ENCODE results near the gene IFT25.

DNA sequence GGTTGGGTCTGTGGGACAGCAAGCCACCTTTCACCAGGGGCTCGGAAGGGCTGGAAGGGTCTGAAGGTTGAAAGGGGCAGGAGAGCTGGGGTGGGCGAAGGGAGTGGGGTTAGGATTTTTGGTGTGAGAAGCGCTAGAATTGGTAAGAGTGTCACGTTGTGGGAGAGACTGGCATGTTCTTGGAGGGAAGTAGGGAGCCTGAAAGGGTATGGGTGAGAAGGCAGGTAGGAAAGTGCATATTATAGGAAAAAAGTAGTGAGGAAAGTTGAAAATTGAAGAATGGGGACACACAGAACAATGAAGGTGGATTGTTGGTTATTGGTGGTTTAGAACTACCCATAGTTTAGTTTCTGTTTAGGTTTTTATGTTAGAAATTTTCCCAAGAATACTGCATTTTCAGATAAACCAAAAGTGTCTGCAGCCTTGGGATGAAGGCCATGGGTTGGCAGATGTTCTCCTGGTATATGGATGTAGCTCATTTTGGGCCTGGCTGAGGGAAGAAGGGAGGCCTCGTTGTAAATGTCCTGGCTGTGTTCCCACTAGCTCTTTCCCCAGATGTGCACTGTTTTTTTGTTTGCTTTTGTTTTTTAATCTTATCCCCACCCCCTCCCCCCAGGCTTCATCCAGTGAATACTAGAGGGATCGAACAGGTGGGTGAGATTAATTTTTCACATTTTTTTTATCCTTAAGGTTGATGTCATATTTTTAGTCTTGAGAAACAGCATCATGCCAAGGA, 1.8 kb upstream of the IFT25 start:
- no peak for TF ChIP-seq POLR2A (IDR thresholded peaks at IDR 0.05; ENCODE audit: low read depth, low read length)
- TF ChIP-seq POLR2AphosphoS5 (IDR thresholded peaks at IDR 0.05; ENCODE audit: low read depth, low read length): no peak
- TF ChIP-seq TAF1 (IDR thresholded peaks at IDR 0.05; ENCODE audit: borderline replicate concordance, low read depth, low read length): no peak

Data from GM12892 (cell line).